ENCODE results near the gene PCTP.

DNA sequence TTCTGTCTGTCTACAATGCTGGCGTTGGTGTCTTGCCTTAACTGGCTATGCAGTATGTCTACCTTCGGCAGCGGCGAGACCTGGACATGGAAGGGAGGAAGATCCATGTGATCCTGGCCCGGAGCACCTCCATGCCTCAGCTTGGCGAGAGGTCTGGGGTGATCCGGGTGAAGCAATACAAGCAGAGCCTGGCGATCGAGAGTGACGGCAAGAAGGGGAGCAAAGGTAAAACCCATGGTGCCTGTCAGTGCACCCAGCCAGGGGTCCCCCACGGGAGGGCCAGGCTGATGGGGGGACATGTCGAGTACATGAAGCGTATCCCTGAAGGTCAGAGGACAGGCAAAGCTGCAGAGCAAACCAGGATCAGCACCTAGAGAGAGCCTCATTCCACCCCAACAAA is 22.8 kb downstream of the PCTP start:
- TF ChIP-seq, protein P1, sequence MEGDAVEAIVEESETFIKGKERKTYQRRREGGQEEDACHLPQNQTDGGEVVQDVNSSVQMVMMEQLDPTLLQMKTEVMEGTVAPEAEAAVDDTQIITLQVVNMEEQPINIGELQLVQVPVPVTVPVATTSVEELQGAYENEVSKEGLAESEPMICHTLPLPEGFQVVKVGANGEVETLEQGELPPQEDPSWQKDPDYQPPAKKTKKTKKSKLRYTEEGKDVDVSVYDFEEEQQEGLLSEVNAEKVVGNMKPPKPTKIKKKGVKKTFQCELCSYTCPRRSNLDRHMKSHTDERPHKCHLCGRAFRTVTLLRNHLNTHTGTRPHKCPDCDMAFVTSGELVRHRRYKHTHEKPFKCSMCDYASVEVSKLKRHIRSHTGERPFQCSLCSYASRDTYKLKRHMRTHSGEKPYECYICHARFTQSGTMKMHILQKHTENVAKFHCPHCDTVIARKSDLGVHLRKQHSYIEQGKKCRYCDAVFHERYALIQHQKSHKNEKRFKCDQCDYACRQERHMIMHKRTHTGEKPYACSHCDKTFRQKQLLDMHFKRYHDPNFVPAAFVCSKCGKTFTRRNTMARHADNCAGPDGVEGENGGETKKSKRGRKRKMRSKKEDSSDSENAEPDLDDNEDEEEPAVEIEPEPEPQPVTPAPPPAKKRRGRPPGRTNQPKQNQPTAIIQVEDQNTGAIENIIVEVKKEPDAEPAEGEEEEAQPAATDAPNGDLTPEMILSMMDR (IDR thresholded peaks at IDR 0.05) = no peak
- no peak for TF ChIP-seq POLR2A (IDR thresholded peaks at IDR 0.05)
- no peak for TF ChIP-seq EP300 (IDR thresholded peaks at IDR 0.05)
- TF ChIP-seq POLR2AphosphoS5 (IDR thresholded peaks at IDR 0.05) = no peak
